Endometrial microvascular endothelial cells (primary cell): ENCODE results near the gene GRIN1. TPM values are rescaled to one million over a fixed set of nuclear protein-coding genes. Genes with fewer than 3 reads are reported as not detected.

ENCODE experiments used
- in situ Hi-C: cut with HindIII; loops from 2 replicates; pipeline ENCODE4 v1.10.0; 2017; ENCODE audit warnings: low sequenced_read_pairs, low pct_unique_long_range_greater_than_20kb; ENCODE audit errors: inconsistent ontology term
- total RNA-seq: library from RNA; depleted of rRNA; stranded (reverse); fragments of >200 nt; gene quantifications from one replicate; pipeline ENCODE4 v1.2.3, GENCODE V29; 2015; ENCODE audit errors: inconsistent ontology term

The GRIN1 gene
- total RNA-seq, 1 donor from 2014 or later, result not detected

DNA sequence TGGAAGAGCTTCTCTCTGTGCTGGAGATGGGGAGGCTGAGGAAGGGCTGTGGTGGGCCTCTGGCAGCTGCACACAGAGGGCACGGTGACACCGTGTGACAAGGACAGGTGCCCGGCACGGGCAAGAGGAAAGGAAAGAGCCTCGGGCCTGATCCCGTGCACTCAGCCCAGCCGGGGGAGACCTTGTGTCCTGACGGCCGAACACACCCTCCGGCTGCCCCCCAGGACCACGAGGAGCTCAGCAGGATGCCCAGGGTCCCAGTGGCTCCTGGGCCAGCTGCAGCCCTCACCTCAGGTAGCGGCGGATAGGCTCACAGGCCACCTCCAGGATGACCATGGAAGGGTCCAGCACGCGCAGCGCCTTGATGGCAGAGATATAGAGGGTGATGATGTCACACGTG is 43.9 kb downstream of the GRIN1 start:
- in situ Hi-C loops, result no loop called here

DNA sequence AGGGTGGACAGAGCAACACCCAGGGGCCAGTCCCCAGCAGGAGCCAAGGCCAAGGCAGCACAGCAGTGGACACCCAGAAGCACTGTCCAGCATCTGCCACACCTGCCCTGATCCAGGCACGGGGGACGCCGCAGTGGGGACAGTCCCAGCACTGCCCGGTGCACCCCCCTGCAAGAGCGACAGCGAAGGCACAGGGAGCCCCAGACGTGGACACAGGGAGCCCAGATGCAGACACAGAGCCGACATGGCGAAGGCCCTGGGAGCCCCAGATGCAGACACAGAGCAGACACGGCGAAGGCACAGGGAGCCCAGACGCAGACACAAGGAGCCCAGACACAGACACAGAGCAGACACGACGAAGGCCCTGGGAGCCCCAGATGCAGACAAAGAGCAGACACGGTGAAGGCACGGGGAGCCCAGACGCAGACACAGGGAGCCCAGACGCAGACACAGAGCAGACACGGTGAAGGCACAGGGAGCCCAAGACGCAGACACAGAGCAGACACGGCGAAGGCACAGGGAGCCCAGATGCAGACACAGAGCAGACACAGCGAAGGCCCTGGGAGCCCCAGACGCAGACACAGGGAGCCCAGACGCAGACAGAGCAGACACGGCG is 45.1 kb downstream of the GRIN1 start:
- in situ Hi-C loops, result no loop called here

DNA sequence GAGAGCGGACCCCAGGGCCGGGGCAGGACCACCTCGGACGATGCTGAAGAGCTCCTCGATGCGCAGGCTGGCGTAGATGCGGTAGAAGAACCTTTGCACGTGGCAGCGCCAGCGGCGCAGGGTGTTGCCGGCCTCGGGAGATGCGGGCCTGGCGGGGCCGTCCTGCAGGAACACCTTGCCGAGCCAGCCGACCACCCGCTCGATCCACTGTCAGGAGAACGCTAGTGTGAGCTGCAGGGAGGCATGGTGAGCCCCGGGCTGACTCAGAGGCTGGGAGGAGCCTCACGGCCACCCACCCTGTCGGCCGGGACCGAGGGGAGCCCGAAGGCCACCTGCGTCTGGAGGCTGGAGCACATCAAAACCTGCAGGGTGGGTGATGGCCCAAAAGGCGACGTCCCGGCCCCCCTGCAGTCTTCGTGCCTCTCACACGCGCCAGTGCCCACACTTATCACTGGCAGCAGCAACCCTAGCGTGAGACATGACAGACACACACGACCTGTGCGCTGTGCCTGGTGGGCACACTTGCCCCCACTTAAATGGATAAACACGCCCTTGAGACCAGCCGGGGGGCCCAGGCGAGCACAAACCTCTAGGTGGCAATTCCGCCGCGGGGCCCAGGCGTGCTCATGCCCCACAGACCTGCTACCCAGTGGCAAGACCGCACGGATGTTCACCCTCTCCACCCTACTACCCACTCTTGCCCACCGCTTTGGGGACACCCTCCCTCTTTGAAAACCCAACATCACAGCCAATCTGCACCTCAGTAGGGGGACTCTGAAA is 46.1 kb downstream of the GRIN1 start:
- in situ Hi-C loops, result no loop called here

DNA sequence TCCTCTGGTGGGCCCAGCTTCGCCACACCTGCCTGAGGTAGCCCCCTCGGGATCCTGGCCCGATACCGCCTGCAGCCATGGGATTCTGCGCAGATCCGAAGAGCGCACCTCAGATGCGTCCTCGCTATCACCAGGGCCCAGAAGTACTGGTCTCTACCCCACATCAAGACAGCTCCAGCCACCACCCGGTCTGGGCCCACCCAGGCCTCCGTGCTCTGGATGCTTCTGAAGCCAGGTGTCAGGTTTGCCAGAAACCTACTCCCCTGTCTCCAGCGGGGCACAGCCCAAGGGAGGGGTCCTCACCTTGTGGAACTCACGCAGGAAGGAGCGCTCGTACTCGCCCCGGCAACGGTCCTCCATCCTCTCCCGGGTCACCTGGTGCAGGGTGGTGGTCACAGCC is 47.0 kb downstream of the GRIN1 start:
- in situ Hi-C loops, result no loop called here

DNA sequence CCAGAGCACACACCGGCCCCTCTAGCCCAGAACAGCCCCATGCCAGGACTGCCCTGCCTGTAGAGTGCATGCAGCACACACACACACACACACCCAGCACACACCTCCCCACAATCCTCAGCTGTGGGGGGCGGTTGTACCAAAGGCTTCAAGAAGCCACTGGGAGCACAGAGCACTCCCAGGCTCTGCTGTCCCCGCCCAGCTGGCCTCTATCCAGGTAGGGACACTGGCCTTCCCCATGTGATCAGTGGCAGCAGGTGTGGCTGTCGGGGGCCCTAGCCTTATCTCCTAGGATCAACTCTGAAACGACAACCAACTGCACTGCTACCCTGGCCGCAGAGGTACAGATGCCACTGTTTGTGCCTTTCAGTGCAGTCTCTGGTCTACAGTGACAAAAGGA is 47.4 kb downstream of the GRIN1 start:
- in situ Hi-C loops, result no loop called here

DNA sequence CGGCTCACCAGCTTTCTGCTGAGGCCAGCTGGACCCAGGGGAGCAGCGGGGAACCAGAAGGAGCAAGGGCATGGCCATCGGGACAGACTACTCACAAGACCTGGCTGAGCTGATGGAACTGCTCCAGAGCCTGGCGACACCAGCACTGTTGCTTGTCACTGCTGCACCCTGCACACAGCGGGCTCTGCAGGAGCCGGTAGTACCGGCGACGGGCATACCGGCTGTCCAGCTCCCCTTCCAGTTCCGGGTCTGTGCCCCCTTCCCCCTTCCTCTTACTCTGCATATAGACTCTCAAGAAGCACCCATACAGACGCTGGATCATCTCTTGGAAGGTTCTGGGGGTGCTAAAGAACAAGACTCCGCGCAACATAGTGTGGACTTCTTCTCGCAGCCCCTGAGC is 48.4 kb downstream of the GRIN1 start:
- in situ Hi-C loops, result no loop called here

DNA sequence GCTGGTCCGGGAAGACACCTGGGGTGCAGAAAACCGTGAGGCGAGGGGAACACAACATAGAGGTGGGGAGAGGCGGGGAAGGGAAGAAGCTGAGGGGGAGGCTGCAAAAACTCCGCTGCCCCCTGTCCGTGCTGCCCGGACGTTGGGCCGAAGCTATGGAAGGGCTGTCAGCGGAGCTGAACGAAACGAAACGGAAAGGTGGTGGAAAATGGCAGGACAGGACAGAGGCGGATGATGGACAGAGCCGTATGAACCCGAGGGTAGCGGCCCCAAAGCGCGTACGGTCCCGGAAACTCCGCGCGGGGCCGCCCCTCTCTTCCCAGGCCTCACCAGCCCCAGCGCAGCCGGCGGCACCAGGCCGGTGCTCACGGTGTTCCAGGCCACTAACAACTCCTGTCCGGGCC is 49.1 kb downstream of the GRIN1 start:
- in situ Hi-C loops, result no loop called here

DNA sequence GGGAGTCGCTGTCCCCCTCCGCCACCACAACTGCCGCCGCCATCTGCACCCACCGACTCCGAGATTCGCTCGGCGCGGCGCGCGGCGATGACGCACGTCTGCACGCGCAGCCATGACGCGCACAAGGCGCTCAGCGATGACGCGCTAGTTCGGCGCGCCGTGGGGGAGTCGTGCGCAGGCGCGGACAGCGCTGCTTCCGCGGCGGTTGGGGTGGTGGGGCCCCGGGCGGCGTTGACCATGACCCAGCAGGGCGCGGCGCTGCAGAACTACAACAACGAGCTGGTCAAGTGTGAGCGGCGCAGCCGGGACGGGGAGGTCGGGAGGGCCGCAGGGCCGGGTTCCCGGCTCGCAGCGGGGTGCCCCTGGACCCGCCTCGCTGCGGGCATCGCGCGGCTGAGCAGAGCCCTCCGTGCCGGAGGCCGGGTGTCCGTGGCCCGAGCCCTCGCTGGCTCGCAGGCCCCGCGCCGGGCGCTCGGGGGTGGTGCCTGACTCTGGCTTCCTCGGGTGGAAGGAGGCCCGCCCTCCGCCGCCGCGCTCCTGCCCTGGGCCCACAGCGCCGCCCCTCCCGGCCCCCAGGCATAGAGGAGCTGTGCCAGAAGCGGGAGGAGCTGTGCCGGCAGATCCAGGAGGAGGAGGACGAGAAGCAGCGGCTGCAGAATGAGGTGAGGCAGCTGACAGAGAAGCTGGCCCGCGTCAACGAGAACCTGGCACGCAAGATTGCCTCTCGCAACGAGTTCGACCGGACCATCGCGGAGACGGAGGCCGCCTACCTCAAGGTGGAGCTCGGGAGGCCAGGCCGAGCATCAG is 49.7 kb downstream of the GRIN1 start, which contains the start of the genes ANAPC2 and SSNA1:
Gene ANAPC2, minus strand, starts transcription at position 71 of the 807 bp plus-strand sequence. Its CDS starts 28 bp downstream, at position 43.
Gene SSNA1, plus strand, starts transcription at position 187 of the 807 bp plus-strand sequence. Its CDS starts 51 bp downstream, at position 238.
- in situ Hi-C loops, result no loop called here

DNA sequence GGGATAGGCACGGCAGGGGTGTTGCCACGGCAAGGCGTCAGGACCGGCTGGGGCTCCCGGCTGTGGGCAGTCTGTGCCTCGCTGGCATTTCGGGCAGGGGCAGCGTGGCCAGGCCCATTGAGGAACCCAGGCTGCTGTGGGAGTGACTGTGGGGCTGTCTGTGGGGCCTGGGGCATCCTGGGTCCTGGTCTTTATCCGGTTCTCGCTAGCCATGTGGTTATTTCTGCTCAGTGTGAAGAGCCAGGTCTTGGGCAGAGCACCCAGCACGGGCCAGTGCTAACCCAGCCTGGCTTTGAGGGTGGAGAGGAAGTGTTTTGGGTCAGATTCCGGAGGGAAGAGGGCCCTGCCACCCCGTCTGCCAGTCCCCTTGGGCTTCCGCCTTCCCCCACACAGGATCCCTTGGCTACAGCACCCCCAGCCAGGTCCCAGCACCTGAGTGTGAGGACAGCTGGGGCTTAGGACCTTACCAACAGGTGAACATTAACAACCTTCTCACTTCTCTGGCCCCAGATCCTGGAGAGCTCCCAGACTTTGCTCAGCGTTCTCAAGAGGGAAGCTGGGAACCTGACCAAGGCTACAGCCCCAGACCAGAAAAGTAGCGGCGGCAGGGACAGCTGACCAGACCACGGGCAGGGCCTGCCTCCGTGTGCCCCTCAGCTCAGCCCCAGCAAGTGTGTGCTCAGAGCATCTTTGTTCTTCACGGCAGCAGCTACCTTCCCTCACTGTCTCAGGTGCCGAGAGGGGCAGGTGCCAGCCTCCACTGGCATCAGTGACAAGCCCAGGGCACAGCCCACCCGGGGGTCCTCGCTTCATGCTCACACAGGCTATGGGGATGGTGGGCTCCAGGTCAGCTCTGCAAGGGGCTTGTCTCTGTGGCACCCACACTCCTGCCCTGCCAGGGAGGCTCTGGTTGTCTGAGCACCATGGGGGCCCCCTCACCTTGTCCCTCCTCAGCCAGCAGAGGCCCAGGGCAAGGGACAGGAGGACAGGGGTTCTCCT is 50.6 kb downstream of the GRIN1 start:
- in situ Hi-C loops, result no loop called here

DNA sequence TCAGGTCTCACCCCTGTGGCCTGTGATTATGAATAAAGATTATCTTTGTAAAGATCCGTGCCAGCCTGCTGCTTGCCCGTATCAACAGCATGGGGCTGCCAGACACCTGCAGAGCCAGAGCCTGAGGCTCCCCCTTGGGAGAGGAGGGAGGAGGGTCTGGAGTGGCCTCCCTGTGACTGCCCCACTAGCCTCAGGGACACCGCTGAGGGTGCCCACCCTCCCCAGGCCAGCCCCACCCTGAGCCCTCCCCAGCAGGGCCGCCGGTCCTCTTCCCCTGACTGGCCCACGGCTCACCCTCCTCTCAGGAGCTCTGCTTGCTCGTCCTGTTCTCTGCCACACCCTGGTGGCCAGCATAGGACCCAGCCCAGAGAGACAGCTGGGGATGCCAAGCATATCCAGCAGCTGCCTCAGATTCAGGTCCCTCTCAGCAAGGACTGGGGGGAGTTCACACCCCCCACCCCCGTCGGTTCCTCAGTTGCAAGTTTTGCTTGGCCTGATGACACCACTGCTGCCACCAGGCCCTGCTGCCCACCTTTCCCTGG is 51.4 kb downstream of the GRIN1 start:
- in situ Hi-C loops, result no loop called here

DNA sequence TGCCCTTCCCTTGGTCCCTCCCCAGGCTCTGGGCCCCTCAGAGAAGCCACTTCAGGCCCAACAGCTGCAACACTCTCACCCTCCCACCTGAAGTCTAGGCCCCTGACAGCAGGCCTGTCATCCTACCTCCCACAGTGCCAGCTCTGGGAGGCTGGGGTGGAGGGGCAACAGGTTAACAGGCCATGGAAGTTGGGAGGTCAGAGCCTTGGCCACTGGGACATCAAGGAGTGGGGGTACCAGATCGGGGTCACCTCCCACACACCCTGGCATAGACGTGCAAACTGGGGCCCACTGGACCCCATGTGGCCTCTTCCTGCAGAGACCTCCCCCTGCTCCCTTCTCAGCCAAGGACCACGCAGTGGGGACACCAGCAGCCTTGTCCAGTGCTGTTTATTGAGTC is 52.3 kb downstream of the GRIN1 start:
- in situ Hi-C loops, result no loop called here

DNA sequence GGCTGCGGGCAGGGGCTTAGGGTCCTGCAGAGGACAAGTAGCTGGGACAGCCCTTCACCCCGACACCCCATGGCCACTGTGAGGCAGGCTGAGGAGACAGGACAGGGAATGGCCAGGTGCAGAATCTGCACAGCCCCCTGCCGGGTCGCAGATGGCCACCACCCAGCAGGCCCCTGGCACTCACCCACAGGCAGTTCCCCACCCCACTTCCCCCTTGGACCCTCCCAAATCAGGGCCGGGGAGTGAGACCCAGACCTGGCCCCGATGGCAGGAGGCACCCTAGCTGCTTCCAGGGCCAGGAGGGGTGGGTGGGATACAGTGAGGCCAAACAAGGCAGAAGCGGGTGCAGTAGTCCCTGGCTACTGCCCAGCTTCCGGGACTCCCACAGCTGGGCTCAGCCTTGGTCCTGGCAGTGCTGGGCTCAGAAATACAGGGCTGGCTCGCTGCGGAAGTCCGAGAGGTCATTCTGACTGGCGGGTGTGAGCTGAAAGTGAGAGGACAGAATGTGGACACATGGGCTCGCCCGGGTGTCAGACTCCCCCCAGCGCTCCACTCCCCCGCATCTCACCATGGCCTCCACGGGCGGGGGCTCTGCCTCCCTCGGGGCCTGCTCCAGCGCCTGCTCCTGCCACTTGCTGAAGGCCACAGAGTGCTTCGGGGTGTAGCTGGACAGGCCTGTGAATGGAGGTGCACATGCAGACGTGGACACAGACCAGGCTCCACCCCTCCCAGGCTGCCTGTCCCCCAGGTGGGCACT is 52.9 kb downstream of the GRIN1 start:
- in situ Hi-C loops, result no loop called here

DNA sequence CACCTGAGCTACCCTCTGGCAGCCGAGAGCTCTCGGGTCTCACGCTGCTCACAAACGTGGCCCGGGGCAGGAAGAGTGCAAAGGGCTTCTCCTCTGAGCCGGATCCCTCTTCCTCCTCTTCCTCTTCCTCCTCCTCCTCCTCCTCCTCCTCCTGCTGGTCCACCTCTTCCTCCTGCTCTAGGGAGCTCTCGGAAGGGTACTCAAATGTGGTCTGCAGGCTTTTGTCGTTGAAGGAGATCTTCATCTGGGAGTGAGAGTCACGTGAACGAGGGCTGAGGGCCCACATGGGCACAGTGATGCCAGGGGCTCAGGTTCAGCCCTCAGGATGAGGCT is 53.5 kb downstream of the GRIN1 start:
- in situ Hi-C loops, result no loop called here

DNA sequence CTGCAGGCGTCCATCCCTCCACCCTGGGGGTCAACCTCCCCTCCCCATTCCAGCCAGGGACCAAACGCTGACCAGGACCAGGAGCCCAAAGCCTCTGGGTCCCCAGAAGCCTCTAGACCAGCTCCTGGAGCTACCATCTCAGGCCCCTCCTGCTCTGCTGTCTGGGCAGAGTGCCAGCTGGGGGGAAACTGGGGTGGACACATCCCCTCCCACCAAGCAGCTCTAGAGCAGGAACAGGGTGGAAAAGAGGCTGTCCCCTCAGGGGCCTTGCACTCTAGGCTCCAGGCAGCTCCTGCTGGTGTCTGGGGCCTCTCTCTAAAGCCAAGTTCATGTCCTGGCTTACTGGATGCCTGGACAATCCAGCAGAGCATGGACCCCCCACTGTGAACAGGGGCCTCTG is 53.9 kb downstream of the GRIN1 start:
- in situ Hi-C loops, result no loop called here

DNA sequence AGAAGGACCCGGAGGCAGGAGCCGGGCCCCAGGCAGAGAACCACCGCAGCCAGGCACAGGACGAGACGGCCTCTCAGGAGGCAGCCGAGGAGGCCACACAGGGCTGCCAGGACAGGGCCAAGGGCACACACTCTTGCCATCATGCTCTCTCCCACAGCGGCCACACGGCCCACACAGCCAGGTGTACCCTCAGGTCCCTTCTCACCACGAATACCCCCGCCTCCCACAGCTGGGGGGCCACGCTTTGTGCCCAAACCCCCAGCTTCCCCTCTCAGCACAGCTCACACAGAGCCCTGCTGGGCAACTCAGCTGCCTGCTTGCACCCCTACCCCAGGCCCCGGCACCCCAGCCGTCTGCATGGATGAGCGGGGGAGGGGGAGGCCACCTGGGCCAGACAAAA is 54.8 kb downstream of the GRIN1 start:
- in situ Hi-C loops, result no loop called here

DNA sequence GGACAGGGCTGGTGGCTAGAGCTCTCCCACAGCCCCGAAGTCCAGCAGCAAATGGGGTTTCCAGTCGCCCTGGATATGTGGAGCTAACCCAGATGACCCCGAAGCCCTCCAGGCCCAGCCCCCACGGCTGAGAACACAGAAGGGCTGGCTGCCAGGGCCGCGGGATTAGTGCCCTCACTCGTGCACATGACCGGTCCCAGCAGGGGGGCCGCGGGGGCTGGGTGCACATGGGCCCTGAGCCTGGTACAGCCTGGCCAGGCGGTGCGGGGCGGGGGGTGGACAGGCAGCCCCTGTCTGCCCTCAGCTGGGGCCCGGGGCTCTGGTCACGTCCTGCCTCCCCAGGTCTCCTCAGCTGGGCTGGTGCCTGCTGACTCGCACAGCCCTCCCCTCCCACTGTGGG is 55.4 kb downstream of the GRIN1 start:
- in situ Hi-C loops, result no loop called here

DNA sequence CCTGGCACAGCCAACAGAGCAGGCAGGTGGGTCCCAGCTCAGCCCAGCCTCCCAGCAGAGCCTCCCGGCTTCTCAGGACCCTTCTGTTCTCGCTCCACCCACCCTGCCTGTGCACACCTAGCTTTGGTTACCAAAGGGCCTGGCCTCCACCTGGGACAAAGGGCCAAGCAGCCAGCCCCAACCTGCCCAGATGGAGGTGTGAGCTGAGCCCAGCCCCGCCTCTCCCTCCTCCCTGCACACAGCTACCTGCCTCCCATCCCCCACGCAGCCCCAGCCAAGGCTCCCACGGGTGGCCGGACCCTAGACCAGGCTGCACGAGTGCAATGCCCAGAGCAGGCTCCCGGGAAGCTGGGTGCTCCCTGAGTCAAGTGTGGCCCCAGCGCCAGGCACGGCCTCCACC is 56.0 kb downstream of the GRIN1 start:
- in situ Hi-C loops, result no loop called here
